AG20443 (cell line): ENCODE results near the gene ALKBH1.
A peak's percentile ranks its signal among the peaks of the same experiment; 100 is the strongest.
"Not testable (repeated sequence)": the region's sequence is repeated elsewhere in the genome, so short reads cannot be mapped to it uniquely, and the experiment has no call there.

Experiments used
- DNase-seq: peaks from one replicate; pipeline ENCODE4 v3.0.0; 2012; ENCODE audit warnings: low spot score, mixed read lengths

ALKBH1 gene

DNA sequence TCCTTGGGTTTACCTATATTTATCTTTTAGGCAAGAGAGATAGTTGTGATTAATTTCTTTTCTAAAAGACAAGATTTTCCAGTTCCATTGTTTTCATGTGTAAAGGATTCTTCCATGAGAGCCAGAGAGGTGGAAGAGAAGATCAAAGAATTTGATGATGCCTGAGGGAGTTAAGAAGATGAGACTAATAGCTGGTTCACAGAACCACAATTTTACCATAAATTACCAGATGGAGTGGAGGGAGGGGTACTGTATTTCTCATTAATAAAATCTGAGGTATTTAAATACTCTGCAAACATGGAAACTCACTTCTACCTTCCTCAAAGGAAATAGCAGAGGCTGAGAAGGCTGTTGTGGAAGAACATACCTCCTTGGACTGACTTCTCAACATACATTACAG is 34.6 kb downstream of the ALKBH1 start:
- DNase-seq = no peak

DNA sequence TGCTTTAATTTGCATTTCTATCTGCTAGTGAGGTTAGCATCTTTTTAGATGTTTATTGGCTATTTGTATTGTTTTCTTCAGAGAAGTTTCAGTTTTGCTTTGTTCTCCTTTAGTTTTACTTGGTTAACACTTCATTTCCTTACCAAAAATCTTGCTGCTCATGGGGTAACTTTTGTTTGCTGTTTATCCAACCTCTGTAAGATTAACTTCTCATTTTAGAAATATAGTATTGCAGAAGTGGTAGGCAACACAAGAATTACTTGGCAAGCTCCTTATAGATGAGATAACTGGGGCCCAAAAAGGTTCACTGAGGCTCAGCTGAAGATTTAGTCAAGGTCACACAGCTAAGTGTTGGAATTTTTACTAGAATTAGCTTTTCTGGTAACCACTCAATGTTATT is 40.5 kb downstream of the ALKBH1 start:
- no peak for DNase-seq

DNA sequence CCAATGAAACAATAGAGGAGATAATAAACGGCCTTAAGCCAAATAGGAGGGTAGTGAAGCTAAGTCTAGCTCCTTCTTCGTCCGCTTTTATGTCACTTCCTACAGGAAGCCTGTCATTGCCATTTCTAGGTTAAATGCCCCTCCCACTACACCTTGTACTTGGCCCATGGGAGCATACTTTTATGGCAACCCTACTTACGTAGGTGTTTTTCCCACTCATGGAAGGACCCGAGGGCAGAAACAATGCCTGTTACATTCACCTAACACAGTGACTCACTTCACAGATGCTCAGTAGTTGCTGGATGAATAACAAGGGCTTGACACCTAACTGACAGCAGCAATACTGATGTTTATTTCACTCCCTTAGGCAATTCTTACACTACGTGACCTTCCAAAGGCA is 44.5 kb downstream of the ALKBH1 start:
- DNase-seq = no peak

DNA sequence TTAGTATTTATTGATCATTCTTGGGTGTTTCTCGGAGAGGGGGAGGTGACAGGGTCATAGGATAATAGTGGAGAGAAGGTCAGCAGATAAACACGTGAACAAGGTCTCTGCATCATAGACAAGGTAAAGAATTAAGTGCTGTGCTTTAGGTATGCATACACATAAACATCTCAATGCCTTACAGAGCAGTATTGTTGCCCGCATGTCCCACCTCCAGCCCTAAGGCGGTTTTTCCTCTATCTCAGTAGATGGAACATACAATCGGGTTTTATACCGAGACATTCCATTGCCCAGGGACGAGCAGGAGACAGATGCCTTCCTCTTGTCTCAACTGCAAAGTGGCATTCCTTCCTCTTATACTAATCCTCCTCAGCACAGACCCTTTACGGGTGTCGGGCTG is 46.3 kb downstream of the ALKBH1 start:
- DNase-seq = not testable (repeated sequence)

DNA sequence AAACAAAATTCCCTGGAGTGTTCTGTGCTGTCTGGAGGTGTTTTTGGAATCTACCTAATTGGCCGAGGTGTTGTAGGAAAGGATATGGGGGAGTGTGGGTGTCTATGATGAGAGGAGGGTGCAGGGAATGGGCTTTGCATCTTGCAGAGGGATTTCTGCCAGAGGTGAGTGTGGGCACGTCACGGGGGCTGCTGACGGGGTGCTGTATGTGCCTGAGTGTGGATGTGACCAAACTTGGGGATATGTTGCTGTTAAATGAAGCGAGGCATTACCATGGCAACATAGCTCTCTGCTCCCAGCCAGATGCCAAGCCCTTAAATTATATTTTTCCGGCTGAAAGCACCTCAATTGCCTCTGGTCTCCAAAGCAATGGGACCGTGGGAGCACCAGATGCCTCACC is 47.1 kb downstream of the ALKBH1 start:
- no peak for DNase-seq

DNA sequence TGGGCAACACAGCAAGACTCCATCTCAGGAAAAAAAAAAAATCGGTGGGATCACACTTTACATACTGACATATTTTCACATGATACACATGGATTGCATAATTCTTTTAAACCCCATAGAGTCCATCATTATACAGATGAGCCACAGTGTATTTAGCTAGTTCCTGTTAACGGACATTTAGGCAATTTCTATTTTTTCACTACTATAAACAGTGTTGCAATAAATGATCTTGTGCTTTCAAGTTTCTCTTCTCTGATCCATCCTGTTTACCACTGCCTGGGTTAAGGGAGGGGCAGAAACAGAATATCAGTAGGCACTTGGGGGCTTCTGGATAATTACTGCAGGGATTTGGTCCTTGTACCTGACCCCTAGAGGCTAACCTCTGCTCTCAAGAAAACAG is 48.0 kb downstream of the ALKBH1 start:
- no peak for DNase-seq

DNA sequence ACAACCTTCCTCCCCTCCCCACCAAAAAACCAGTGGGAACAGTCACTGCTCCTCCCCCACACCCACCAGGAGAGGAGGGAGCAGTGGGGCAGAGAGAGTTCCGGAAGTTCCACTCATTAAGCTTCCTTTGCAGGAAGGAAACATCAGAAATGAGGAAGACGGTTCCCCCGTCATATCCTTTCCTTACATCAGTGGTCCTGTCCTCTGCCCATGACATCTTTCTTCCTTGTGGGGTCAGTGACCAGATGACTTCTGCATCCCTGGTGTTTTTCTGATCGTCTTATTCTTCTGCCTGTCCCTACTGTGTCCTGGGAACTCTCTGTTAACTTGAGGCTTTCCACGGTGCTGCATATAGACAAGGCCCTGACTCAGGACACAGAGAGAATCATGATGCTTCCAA is 50.5 kb downstream of the ALKBH1 start:
- DNase-seq = no peak

DNA sequence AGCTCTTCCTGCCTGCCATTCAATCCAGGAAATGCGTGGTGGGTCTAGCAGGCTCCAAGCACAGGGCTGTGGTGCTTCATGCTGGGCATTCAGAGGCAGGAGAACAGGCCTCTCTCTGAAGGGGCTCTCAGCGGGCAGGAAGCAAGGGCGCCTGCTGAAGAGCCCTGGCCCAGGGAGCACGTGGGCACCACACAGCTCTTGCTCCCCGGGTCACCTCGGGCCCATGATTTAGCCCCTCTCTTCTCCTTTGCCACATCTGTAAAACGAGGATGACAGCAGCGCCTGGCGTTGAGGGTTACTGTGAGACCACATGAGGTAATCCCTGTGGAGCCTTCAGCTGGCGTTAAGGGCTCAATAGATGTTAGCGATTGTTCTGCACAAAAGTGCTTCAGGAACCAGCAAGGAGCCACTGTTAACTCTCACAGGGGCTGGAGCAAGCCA is 53.8 kb downstream of the ALKBH1 start:
- DNase-seq = no peak

DNA sequence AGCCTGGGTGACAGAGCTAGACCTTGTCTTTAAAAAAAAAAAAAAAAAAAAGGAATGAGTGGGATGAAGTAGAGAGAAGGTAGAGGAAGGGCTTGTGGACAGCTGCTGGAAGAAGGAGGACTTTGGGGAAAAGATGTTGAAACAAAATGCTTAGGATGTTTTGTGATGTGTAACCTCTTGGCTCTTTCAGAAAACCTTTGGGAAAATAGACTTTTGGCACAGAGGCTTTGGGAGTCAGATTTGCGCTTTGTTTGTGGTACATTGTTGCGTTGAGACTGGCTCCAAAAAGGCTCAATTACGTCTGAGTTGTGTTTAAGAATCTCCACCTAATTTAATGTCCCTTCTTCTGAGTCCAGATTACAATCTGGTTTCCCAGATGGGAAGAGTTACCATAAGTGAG is 58.5 kb downstream of the ALKBH1 start:
- DNase-seq = peak; percentile 40

DNA sequence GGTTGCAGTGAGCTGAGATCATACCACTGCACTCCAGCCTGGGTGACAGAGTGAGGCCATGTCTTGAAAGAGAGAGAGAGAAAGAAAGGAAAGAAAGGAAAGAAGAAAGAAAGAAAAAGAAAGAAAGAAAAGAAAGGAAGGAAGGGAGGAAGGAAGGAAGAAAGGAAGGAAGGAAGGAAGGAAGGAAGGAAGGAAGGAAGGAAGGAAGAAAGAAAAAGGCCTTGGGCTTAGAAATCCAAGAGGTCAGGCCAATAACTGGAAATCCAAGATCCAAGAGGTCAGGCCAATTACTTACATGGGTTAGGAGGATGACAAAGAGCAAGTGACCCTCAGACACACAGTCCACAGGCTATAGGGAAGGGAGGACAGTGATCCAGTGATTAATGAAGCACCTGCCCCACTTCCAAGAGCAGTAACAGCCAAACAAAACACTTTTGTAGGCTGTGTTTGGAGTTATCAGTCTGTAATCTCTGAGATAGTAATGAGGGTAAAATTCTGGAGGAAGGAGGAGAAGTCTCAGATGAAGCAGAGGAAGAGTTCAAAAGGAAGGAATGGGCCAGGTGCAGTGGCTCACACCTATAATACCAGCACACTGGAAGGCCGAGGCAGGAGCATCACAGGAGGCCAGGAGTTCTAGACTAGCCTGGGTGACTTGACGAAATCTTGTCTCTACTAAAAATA is 59.2 kb downstream of the ALKBH1 start:
- no peak for DNase-seq

DNA sequence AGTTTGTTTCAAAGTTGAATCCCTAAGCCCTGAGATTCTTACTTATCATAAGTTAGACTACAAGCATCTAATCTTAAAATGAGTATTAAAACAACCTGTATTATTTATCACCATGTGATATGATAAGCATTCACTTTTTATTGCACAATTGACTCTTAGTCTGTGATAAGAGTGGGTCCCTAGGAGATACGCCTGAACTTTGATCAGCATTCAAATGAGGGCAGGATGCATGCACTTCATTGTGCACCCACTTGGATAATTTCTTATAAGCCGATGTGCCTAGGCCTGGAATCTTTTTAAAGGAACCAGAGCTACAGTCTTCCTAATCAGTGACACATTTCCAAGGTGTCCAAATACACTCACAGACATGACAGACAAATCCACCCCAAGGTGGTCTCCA is 60.0 kb downstream of the ALKBH1 start:
- DNase-seq = no peak

DNA sequence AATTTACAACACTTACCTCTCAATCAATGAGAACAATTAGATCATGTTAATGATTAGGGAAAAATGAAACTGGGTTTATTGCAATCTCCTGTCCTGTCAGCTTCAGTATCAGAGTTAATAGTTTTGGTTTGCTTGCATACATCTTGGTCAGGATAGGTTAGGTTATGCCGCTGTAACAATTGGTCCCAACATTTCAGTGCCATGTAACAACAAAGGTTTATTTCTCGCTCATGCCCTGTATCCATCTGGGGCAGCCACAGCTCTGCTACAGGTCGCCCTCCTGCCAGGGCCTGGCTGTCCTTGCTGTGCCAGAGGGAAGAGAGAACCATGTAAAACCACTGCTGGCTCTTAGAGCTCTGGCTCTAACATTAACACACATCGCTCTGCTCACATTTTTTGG is 60.9 kb downstream of the ALKBH1 start:
- no peak for DNase-seq

DNA sequence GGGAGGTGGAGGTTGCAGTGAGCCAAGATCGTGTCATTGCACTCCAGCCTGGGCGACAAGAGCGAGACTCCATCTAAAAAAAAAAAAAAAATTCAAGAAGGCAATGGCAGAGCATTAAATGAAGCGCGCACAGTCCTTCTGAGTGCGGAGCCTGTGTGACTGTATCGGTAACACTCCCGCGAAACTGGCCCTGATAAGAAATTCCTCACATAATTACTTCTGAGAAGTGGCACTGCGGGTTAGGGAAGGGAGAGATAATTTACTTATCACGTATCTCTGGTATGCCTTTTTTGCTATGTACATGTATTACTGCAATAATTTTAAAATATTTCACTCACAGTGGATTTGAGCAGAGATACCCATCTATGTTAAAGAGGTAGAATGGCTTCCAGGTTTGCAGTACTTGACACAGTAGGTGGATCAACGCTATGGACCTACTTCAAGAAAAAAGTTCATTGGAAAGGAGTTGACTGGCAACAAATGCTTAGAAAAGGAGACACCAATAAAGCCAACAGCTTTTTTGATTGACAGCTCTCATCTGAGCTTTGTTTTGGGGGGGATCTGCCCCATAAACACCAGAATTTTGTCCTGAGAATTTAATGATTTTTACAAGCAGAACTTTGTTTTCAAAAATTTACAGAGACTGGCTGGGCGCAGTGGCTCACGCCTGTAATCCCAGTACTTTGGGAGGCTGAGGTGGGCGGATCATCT is 62.1 kb downstream of the ALKBH1 start:
- DNase-seq = no peak

DNA sequence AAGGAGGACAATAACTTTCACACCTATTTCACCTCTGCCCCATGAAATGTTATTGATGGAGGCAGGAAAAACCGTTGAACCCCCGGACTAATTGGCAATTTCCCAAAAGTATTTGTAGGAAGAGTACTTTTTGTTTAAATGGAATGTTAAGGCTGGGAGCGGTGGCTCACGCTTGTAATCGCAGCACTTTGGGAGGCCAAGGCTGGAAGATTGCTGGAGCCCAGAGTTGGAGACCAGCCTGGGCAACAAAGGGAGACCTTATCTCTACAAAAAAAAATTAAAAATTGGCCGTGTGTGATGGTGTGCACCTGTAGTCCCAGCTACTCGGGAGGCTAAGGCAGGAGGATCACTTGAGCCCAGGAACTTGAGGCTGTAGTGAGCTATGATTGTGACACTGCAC is 65.4 kb downstream of the ALKBH1 start:
- DNase-seq = no peak

DNA sequence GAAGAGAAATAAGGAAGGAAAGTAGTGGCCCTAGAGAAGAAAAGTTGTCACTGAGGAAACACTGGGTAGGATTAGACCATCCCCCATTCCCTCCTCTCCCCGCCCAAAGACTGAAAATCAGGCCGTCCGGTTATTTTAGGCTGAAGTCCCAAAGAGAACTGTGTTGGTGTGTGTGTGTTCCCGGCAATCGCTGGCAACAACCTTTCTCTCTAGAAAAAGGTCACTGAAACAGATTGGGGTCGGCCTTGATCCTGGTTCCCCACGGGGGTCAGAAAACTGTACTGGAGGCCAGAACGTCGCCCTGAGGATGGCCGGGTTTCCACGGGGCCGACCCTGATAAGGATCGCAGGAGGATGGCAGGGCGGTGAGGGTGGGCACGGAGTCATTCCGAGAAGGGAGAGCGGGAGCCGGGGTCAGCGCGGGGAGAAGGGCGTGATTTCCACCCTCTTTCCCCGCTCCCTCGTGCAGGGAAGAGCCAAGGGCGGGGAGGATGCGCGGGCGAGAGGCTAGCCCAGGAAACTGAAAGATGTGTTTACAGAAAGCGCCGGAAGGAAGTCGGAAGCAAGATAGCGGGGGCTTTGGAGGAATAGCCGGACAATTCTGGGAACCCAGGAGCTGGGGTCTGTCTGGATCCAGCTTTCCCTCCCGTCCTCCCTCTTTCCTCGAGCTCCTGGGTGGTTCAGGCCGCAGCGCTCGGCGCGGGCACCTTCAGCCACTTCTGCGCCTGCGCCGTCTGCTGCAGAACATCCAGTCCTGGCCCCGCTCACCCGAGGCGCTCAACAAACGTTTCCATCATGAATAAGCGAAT is 66.1 kb downstream of the ALKBH1 start:
- DNase-seq = peak; percentile 93

DNA sequence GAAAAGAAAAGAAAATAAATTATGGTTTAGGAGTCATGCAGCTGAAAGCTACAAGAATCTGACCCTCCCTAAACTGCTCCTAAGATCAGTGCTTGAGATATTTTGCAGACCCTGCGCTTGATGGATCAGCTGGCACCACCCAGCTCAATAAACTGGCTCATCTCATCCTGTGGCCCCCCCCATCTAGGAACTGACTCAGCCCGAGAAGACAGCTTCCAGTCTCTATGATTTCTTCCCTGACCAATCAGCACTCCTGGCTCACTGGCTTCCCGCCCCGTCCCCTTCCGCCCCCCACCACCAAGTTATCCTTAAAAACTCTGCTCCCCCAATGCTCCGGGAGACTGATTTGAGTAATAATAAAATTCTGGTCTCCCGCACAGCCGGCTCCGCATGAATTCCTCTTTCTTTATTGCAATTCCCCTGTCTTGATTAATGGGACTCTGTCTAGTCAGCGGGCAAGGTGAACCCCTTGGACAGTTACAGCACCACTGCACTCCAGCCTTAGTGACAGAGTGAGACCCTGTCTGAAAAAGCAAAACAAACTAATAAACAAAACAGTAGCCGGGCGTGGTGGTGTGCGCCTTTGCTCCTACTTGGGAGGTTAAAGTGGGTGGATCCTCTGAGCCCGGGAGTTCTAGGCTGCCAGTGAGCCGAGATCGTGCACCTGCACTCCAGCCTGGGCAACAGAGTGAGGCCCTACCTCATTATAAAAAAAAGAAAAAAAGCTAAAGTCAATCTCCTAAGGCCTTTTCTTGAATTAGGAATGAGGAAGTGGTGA is 66.9 kb downstream of the ALKBH1 start:
- DNase-seq = no peak

DNA sequence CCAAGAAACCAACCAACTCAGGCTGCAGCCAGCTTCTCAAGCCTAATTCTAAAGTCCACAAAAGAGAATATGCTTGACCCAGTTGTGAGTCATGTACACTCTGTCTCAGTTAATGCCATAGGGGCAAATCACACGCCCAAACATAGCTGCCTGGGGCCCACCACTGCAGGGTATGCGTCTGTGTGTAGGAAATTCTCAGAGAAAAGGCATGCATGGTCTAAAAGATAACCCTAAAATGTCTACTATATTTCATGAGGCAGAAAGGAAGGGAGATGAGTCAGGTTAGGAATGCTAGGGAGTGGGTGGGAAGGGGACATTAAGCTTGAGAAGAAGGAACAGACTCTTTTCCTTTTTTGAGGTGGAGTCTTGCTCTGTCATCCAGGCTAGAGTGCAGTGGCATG is 69.1 kb downstream of the ALKBH1 start:
- peak; percentile 74 for DNase-seq

DNA sequence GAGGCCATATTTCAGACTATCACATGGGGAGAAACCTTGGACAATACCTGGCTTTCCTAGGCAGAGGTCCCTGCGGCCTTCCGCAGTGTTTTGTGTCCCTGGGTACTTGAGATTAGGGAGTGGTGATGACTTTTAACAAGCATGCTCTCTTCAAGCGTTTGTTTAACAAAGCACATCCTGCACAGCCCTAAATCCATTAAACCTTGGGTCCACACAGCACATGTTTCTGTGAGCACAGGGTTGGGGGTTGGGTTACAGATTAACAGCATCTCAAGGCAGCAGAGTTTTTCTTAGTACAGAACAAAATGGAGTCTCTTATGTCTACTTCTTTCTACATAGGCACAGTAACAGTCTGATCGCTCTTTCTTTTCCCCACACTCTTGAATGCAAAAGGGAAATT is 72.0 kb downstream of the ALKBH1 start:
- DNase-seq = not testable (repeated sequence)

DNA sequence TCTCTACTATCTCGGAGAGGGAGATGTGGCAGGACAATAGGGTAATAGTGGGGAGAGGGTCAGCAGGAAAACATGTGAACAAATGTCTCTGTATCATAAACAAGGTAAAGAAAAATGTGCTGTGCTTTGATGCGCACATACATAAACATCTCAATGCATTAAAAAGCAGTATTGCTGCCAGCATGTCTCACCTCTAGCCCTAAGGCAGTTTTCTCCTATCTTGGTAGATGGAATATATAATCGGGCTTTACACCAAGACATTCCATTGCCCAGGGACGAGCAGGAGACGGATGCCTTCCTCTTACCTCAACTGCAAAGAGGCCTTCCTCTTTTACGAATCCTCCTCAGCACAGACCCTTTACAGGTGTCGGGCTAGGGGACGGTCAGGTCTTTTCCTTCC is 72.4 kb downstream of the ALKBH1 start:
- DNase-seq = not testable (repeated sequence)

DNA sequence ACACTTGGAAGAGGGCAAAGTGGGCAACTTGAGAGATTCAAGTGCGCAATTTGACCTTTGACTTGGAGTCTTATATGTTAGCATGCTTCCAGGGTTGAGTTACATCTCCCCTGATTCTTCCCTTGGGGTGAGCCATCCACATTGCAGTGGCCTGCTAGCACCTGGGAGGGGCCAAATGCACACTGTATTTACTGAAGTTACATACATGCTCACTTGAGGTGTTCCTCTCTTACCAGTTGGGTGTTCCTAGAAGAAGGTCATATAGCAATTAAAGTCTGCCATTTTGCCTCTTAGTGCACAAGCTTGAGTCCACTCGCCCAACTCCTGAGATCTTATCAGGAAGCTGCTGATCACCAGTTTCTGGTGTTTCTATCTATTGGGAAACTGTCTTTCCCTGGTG is 77.7 kb downstream of the ALKBH1 start:
- DNase-seq = no peak

DNA sequence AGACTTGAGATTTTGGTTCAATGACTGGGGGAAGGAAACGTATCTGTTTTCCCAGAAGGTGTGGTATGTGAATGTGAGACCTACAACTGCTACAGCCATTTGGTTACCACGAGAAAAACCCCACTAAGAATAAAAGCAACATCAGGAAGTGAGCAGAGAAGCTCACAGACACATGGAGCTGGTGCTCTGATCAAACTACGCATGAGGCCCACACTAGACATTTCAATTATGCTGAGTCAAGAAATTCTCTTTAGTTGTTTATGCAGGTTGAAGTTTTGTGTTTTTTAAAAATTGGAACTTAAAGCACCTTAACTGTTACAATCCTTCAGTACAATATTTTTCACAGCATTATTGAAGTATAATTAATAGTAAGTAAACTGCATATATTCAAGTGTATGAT is 82.5 kb downstream of the ALKBH1 start:
- no peak for DNase-seq

DNA sequence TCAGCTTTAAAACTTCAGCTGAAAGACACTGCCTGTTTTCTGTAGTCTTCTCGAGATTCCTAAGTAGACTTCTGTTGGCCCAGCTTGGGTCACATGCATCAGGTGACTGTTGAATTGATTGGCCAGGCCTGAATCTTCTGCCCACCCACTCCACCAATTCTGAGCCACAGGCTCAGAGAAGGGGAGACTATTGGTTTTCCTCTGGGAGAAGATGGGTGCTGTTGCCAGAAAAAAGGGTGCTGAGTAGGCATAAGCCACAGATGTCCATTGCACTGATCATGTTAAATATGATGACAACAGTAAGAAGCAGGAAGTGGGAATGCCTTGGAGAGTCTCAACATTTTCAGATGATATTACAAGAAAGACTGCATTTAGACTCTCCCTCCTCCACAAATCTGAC is 84.6 kb downstream of the ALKBH1 start:
- no peak for DNase-seq
